ENCODE data around the gene MT1H. TPM values are rescaled to one million over a fixed set of nuclear protein-coding genes. Genes with fewer than 3 reads are reported as not detected.
A peak's percentile ranks its signal among the peaks of the same experiment; 100 is the strongest.
"Not testable (repeated sequence)": the region's sequence is repeated elsewhere in the genome, so short reads cannot be mapped to it uniquely, and the experiment has no call there.

Gene MT1H
- polyA plus RNA-seq, 1 donor = 391 TPM

DNA sequence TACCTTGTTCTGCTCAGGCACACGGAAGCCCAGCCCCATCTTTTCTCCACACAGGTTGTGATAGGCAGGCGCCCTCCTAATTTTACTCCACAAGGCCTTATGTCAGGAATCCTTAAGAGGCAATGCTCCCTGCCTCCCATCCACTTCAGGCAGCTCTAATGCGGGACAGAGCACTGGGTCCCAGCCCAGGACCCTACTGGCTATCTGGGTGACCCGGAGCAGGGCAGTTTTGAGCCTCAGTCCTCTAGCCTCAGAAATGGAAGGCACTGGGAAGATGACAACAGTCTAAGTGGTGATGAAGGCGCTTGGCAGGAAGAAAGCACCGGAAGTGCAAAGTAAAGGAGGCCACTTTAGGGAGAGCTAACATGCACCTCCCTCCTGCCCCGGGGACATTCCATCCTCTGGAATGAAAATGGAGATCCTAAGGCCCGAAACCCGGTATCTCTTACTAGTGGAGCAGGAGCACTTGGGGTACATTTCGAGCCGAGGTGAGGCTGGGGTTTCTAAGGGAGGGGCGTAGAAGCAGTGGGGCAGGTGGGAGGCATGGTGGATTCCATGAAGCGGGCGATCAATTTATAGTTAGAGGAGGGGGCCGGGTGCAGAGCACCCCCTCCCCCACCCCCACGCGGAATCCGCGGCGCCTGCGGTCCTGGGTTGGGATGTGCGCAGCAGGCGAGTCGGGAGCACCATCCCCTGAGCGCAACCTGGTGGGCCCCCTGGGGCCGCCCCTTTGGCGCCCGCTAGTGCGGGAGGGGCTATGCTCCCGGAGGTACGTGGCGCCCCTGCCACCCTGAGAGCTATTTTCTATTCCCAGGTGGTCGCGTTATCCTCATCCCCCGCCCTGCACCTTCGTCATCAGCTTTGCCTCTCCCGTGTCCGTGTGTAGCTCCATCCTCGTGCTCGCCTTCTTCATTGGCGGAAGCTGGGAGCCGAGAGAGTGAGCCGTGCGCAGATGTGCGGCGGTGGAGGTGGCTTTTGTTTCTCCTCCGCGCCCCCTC, 7.0 kb upstream of the MT1H start:
- H3K4me3 ChIP-seq (ENCODE audit: low read length) = peak overlapping the region; percentile 36
- peaks cover 52% of the 10 kb centered on the region for H3K27me3 ChIP-seq (ENCODE audit: control insufficient read depth, insufficient read depth, low read length)
- peaks cover 3% of the 10 kb centered on the region for H3K36me3 ChIP-seq (ENCODE audit: control insufficient read depth, insufficient read depth, low read length)
- H3K27ac ChIP-seq (ENCODE audit: low read length) = no peak overlapping the region
- H3K4me1 ChIP-seq (ENCODE audit: control insufficient read depth, insufficient read depth, low read length) = peaks cover 8% of the 10 kb centered on the region
- no peaks in the 10 kb centered on the region for H3K9me3 ChIP-seq (ENCODE audit: control insufficient read depth, low read depth, low read length)
- peak in 1 of 2 donors; percentile 66 for DNase-seq
- WGBS (ENCODE audit: insufficient coverage, low lambda C conversion rate) = no CpG with 5 or more reads among the region's 48 CpGs

DNA sequence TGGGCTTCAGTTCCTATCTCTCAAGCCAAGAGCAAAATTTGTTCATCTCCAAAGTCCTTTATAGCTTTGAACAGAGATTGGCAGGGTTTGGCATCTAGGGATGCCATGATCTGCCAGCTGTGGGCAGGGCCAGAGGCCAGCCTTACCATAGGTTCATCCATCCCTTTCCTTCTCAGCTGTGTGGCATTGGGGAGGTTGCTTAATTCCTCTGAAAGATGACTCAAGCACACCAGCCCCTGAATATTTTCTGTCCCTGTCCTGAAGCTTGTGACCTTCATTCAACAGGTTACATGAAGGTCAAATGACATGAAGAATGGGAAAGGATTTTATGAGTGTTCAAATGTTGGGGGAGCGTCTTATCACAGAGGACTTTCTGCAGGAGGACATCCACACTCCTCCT, 5.1 kb upstream of the MT1H start:
- H3K36me3 ChIP-seq (ENCODE audit: control insufficient read depth, insufficient read depth, low read length) = peaks cover 3% of the 10 kb centered on the region
- no peaks in the 10 kb centered on the region for H3K9me3 ChIP-seq (ENCODE audit: control insufficient read depth, low read depth, low read length)
- no peak overlapping the region for H3K4me3 ChIP-seq (ENCODE audit: low read length)
- WGBS (ENCODE audit: insufficient coverage, low lambda C conversion rate) = no CpG with 5 or more reads among the region's 1 CpG
- DNase-seq = no peak
- H3K27me3 ChIP-seq (ENCODE audit: control insufficient read depth, insufficient read depth, low read length) = peaks cover 55% of the 10 kb centered on the region
- no peak overlapping the region for H3K27ac ChIP-seq (ENCODE audit: low read length)
- peaks cover 17% of the 10 kb centered on the region for H3K4me1 ChIP-seq (ENCODE audit: control insufficient read depth, insufficient read depth, low read length)

DNA sequence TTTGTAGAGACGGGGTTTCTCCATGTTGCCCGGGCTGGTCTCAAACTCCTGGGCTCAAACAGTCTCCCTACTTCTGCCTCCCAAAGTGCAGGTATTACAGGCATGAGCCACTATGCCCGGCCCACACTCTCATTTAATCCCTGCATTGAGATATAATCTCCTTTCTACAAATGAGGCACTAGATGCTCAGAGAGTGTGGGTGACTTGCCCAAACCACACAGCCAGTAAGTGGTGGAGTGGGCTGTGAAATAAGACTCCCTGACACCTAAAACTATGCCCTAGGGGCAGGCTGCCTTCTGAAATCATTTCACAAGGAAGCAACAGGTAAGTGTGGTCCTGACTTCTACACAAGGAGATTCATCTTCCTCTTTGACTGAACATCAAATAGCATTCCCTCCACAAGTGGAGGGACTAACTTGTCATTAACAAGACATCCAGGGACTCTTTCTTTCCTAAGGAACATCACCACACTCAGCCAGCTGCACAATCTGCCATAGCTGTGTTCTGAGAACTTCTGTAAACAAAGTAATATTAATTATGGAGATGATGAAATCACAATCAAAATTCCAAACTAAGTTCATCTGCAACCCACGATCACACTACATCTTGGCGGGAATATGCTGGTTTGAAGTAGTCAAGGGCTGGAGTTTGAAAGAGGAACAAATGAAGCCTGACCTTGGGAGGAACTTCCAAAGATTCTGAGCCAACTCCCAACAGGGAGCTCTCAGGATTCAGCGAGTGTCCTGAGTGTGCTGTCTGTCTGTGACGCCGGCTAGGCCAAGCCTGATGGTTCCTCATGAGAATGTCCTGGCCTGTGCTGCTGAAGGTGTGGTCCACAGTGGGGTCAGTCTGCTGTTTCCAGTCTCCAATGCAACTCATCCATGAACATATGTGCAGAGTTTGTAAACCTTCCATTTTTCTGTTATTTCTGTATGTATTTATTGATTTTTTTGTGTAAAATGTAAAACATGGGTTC, 4.0 kb upstream of the MT1H start:
- WGBS (ENCODE audit: insufficient coverage, low lambda C conversion rate) = no CpG with 5 or more reads among the region's 8 CpGs
- H3K27ac ChIP-seq (ENCODE audit: low read length); H3K36me3 ChIP-seq (ENCODE audit: control insufficient read depth, insufficient read depth, low read length); DNase-seq; H3K9me3 ChIP-seq (ENCODE audit: control insufficient read depth, low read depth, low read length): not testable (repeated sequence)
- peaks cover 63% of the 10 kb centered on the region for H3K27me3 ChIP-seq (ENCODE audit: control insufficient read depth, insufficient read depth, low read length)
- H3K4me3 ChIP-seq (ENCODE audit: low read length) = peak overlapping the region; percentile 53
- H3K4me1 ChIP-seq (ENCODE audit: control insufficient read depth, insufficient read depth, low read length) = peaks cover 17% of the 10 kb centered on the region

DNA sequence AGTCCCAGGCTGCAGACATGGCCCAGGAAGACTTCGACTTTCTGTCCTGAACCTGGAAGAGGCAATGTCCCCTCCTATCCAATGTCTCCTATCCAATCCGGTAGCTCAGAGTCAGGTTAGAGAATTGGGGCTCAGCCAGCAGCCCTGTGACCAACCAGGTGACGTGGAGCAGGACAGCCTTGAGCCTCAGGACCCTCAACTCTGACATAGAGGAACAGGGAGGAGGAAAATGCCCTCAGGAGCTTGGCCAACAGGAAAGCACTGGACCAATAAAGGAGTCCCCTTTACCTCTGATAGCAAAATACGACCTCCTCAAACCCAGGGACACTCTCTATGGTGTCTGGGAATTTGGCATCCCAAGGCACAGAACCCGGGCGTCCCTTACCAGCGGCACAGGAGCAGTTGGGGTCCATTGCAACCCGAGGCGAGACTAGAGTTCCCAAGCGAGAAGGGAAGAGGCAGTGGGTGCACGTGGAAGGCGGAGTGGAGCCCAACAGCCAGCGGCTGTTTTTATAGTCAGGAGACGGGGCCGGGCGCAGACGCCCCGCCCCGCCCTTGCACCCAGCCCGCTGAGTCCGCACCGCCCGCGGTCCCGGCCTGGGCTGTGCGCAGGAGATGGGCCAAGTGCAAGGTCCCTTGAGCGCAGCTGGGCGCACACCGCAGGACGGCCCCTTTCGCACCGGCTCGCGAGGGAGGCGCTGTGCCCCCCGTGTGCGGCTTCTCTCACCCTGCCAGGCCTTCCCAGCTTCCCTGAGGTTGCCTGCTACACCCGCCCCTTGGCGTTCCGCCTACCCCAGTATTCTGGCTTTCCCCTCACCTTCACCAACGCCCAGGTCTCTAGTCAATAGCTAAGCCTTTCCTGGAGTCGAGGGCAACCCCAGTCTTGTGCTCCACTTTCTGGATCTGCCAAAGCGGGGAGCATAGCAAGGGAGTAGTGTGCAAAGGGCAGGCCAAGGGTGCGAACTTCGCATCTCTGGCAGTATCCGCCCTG, 1.7 kb upstream of the MT1H start, which contains the start of gene MT1G:
Gene MT1G (minus strand): TSS at position 485 of the 991 bp plus-strand sequence. CDS start 72 bp downstream, at position 413.
- peak; percentile 88 to 94 for DNase-seq
- Histone ChIP-seq H3K9me3 (ENCODE audit: control insufficient read depth, low read depth, low read length) (no peaks in the 10 kb centered on the region), H3K27me3 (ENCODE audit: control insufficient read depth, insufficient read depth, low read length) (peaks cover 55% of the 10 kb centered on the region), H3K36me3 (ENCODE audit: control insufficient read depth, insufficient read depth, low read length) (peaks cover 3% of the 10 kb centered on the region), H3K27ac (ENCODE audit: low read length) (peak within 1 kb of the TSS; percentile 93), H3K4me1 (ENCODE audit: control insufficient read depth, insufficient read depth, low read length) (peaks cover 14% of the 10 kb centered on the region), H3K4me3 (ENCODE audit: low read length) (peak within 1 kb of the TSS; percentile 53)
- WGBS (ENCODE audit: insufficient coverage, low lambda C conversion rate) = no CpG with 5 or more reads among the region's 46 CpGs

DNA sequence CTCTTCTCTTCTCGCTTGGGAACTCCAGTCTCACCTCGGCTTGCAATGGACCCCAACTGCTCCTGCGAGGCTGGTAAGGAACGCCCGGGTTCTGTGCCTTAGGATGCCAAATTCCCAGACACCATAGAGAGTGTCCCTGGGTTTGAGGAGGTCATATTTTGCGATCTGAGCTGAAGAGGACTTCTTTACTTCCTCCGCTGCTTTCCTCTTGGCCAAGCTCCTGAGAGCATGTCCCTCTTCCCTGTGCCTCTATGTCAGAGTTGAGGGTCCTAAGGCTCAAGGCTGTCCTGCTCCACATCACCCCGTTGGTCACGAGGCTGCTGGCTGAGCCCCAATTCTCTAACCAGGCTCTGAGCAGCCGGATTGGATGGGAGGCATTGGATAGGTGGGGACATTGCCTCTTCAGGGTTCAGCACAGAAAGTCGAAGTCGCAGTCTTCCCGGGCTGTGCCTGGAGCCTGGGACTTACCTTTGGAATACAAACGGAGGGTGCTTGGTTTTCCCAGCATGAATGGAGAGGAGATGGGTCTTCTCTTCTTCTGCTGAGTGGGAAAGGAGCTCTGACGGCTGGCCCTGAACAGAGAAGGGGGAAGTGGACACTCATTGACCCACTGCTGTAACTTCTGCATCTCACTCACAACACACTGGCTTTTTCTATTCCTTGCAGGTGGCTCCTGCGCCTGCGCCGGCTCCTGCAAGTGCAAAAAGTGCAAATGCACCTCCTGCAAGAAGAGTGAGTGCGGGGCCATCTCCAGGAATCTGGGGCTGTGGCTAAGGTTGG, 416 bp downstream of the MT1H start:
- H3K36me3 ChIP-seq (ENCODE audit: control insufficient read depth, insufficient read depth, low read length) = peaks cover 3% of the 10 kb centered on the region
- H3K4me3 ChIP-seq (ENCODE audit: low read length) = peak overlapping the region; percentile 50
- peak overlapping the region; percentile 93 for H3K27ac ChIP-seq (ENCODE audit: low read length)
- H3K27me3 ChIP-seq (ENCODE audit: control insufficient read depth, insufficient read depth, low read length) = peaks cover 45% of the 10 kb centered on the region
- peak in 1 of 2 donors; percentile 59 for DNase-seq
- peaks cover 14% of the 10 kb centered on the region for H3K4me1 ChIP-seq (ENCODE audit: control insufficient read depth, insufficient read depth, low read length)
- 20% methylated on average over 1 of the region's 19 CpGs for WGBS (ENCODE audit: insufficient coverage, low lambda C conversion rate)
- H3K9me3 ChIP-seq (ENCODE audit: control insufficient read depth, low read depth, low read length) = no peaks in the 10 kb centered on the region

DNA sequence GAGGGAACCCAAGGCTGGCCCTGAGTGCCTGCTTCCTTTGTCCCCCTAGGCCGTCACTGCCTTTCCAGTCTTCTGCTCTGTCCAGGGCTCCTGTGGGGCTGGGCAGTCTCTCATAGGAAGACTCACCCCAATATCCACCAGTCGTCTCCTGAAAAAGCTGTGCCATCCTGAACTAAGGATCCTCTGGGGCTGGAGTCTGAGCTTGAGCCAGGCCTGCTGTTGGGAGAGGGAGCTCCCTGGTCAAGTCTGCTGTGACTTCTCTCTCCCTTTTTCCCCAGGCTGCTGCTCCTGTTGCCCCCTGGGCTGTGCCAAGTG, 963 bp downstream of the MT1H start:
- Histone ChIP-seq H3K9me3 (ENCODE audit: control insufficient read depth, low read depth, low read length) (no peaks in the 10 kb centered on the region), H3K4me1 (ENCODE audit: control insufficient read depth, insufficient read depth, low read length) (peaks cover 14% of the 10 kb centered on the region), H3K27me3 (ENCODE audit: control insufficient read depth, insufficient read depth, low read length) (peaks cover 50% of the 10 kb centered on the region), H3K27ac (ENCODE audit: low read length) (peak overlapping the region; percentile 93), H3K4me3 (ENCODE audit: low read length) (peak overlapping the region; percentile 50), H3K36me3 (ENCODE audit: control insufficient read depth, insufficient read depth, low read length) (peaks cover 3% of the 10 kb centered on the region)
- DNase-seq = no peak
- no CpG with 5 or more reads among the region's 2 CpGs for WGBS (ENCODE audit: insufficient coverage, low lambda C conversion rate)

DNA sequence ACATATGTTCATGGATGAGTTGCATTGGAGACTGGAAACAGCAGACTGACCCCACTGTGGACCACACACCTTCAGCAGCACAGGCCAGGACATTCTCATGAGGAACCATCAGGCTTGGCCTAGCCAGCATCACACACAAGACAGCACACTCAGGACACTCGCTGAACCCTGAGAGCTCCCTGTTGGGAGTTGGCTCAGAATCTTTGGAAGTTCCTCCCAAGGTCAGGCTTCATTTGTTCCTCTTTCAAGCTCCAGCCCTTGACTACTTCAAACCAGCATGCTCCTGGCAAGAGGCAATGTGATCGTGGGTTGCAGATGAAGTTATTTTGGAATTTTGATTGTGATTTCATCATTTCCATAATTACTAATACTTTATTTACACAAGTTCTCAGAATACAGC, 2.1 kb downstream of the MT1H start:
- Histone ChIP-seq H3K27me3 (ENCODE audit: control insufficient read depth, insufficient read depth, low read length) (peaks cover 58% of the 10 kb centered on the region), H3K4me1 (ENCODE audit: control insufficient read depth, insufficient read depth, low read length) (peaks cover 14% of the 10 kb centered on the region)
- WGBS (ENCODE audit: insufficient coverage, low lambda C conversion rate) = no CpG with 5 or more reads among the region's 2 CpGs
- not testable (repeated sequence) for H3K9me3 ChIP-seq (ENCODE audit: control insufficient read depth, low read depth, low read length); H3K27ac ChIP-seq (ENCODE audit: low read length); H3K4me3 ChIP-seq (ENCODE audit: low read length); DNase-seq; H3K36me3 ChIP-seq (ENCODE audit: control insufficient read depth, insufficient read depth, low read length)

DNA sequence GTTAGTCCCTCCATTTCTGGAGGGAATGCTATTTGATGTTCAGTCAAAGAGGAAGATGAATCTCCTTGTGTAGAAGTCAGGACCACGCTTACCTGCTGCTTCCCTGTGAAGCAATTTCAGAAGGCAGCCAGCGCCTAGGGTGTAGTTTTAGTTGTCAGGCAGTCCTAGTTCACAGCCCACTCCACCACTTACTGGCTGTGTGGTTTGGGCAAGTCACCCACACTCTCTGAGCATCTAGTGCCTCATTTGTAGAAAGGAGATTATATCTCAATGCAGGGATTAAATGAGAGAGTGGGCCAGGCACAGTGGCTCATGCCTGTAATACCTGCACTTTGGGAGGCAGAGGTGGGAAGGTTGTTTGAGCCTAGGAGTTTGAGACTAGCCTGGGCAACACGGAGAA, 2.6 kb downstream of the MT1H start:
- H3K27me3 ChIP-seq (ENCODE audit: control insufficient read depth, insufficient read depth, low read length) = peaks cover 58% of the 10 kb centered on the region
- not testable (repeated sequence) for H3K9me3 ChIP-seq (ENCODE audit: control insufficient read depth, low read depth, low read length); DNase-seq; H3K4me3 ChIP-seq (ENCODE audit: low read length); H3K27ac ChIP-seq (ENCODE audit: low read length); H3K36me3 ChIP-seq (ENCODE audit: control insufficient read depth, insufficient read depth, low read length)
- no CpG with 5 or more reads among the region's 3 CpGs for WGBS (ENCODE audit: insufficient coverage, low lambda C conversion rate)
- peaks cover 14% of the 10 kb centered on the region for H3K4me1 ChIP-seq (ENCODE audit: control insufficient read depth, insufficient read depth, low read length)
